Peyer's patch (tissue), 4 donors: ENCODE results near the gene PSMA8. TPM values are rescaled to one million over a fixed set of nuclear protein-coding genes. Genes with fewer than 3 reads are reported as not detected.
"Not testable (repeated sequence)": the region's sequence is repeated elsewhere in the genome, so short reads cannot be mapped to it uniquely, and the experiment has no call there.

Experiments used
- DNase-seq, 3 donors: peaks; one replicate each; pipeline ENCODE4 v3.0.0-alpha.2; 2017 to 2019
- H3K27ac ChIP-seq, 4 donors: fragments of 200-600 bp; sonication (generic); one replicate each; pipeline ENCODE4 v1.5.1; 2016 to 2019
- H3K27me3 ChIP-seq, 2 donors: fragments of 200-600 bp; sonication (generic); one replicate each; pipeline ENCODE4 v1.5.1; 2019
- H3K36me3 ChIP-seq, 3 donors: fragments of 200-600 bp; sonication (generic); one replicate each; pipeline ENCODE4 v1.5.1; 2016 to 2019
- H3K4me1 ChIP-seq, 4 donors: fragments of 200-600 bp; sonication (generic); one replicate each; pipeline ENCODE4 v1.5.1; 2016 to 2019
- H3K4me3 ChIP-seq, 4 donors: fragments of 200-600 bp; sonication (generic); 1 replicate in 3 of 4; 2 replicates in 1 of 4; pipeline ENCODE4 v1.5.1; 2016 to 2019; ENCODE audit warnings: mild to moderate bottlenecking in 1 of 4
- H3K9me3 ChIP-seq, 4 donors: fragments of 200-600 bp; sonication (generic); one replicate each; pipeline ENCODE4 v1.5.1; 2016 to 2019; ENCODE audit warnings: mild to moderate bottlenecking in 1 of 4
- POLR2A ChIP-seq, 2 donors: fragments of 450-650 bp; IDR thresholded peaks; one replicate each; pipeline ENCODE4 v1.5.1; 2017; ENCODE audit warnings: antibody characterized with exemption in 2 of 2, mild to moderate bottlenecking in 2 of 2, moderate library complexity in 2 of 2
- total RNA-seq, 4 donors: library from RNA; depleted of rRNA; stranded (reverse); fragments of >200 nt; gene quantifications; one replicate each; pipeline ENCODE4 v1.1.0, GENCODE V29; 2016
- TF ChIP-seq, protein P1 (sequence below), 6 experiments: fragments of 450-650 bp in 4 of 6; fragments of 200-600 bp in 2 of 6; sonication (generic) in 1 of 6; IDR thresholded peaks; one replicate each; pipeline ENCODE4 v1.5.1; 2017 to 2019; ENCODE audit warnings: antibody characterized with exemption in 6 of 6, mild to moderate bottlenecking in 3 of 6, moderate library complexity in 1 of 6

The PSMA8 gene
- total RNA-seq, 4 donors from 2014 or later, result not detected

DNA sequence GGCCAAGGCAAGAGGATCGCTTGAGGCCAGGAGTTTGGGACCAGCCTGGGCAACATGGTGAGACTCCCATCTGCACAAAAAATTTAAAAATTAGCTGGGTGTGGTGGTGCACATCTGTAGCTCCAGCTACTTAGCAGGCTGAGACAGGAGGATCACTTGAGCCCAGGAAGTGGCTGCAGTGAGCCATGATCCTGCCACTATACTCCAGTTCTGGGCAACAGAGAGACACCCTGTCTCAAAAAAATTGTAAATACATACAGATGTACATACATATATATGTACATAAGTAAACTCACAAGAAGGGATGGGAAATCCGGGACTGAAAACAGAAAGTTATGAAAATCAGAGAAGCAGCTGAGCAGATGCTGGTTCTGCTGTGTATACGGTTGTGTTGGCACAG is 62.9 kb downstream of the PSMA8 start:
- no peak for DNase-seq
- Histone ChIP-seq H3K36me3 (no peaks in the 10 kb centered on the region), H3K27me3 (no peaks in the 10 kb centered on the region), H3K27ac (no peak overlapping the region), H3K4me1 (no peaks in the 10 kb centered on the region), H3K4me3 (no peak overlapping the region), H3K9me3 (no peaks in the 10 kb centered on the region)
- TF ChIP-seq, protein P1, sequence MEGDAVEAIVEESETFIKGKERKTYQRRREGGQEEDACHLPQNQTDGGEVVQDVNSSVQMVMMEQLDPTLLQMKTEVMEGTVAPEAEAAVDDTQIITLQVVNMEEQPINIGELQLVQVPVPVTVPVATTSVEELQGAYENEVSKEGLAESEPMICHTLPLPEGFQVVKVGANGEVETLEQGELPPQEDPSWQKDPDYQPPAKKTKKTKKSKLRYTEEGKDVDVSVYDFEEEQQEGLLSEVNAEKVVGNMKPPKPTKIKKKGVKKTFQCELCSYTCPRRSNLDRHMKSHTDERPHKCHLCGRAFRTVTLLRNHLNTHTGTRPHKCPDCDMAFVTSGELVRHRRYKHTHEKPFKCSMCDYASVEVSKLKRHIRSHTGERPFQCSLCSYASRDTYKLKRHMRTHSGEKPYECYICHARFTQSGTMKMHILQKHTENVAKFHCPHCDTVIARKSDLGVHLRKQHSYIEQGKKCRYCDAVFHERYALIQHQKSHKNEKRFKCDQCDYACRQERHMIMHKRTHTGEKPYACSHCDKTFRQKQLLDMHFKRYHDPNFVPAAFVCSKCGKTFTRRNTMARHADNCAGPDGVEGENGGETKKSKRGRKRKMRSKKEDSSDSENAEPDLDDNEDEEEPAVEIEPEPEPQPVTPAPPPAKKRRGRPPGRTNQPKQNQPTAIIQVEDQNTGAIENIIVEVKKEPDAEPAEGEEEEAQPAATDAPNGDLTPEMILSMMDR (IDR thresholded peaks at IDR 0.05), result no peak
- no peak for TF ChIP-seq POLR2A (IDR thresholded peaks at IDR 0.05)

DNA sequence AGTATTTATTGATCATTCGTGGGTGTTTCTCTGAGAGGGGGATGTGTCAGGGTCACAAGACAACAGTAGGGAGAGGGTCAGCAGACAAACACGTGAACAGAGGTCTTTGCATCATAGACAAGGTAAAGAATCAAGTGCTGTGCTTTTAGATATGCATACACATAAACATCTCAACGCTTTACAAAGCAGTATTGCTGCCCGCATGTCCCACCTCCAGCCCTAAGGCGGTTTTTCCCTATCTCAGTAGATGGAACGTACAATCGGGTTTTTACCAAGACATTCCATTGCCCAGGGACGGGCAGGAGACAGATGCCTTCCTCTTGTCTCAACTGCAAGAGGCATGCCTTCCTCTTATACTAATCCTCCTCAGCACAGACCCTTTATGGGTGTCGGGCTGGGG is 68.3 kb downstream of the PSMA8 start:
- not testable (repeated sequence) for H3K36me3 ChIP-seq

DNA sequence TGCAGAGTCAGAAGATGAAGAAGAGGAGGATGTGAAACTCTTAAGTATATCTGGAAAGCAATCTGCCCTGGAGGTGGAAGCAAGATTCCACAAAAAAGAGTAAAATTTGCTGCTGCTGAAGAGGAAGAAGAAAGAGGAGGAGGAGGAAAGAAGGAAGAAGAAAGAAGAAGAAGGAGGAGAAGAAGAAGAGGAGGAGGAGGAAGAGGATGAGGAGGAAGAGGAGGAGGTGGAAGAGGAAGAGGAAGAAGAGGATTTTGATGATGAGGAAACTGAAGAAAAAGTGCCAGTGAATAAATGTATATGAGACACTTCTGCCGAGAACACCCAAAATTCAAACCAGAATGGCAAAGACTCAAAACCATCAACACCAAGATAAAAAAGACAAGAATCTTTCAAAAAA is 71.6 kb downstream of the PSMA8 start:
- H3K4me3 ChIP-seq, result no peak overlapping the region
- H3K9me3 ChIP-seq, result no peaks in the 10 kb centered on the region
- TF ChIP-seq, protein P1 (IDR thresholded peaks at IDR 0.05), result no peak
- TF ChIP-seq POLR2A (IDR thresholded peaks at IDR 0.05), result no peak
- no peaks in the 10 kb centered on the region for H3K27me3 ChIP-seq
- no peak for DNase-seq
- H3K27ac ChIP-seq, result no peak overlapping the region
- H3K36me3 ChIP-seq, result no peaks in the 10 kb centered on the region
- no peaks in the 10 kb centered on the region for H3K4me1 ChIP-seq

More for the DNA sequence above, 68.3 kb downstream of the PSMA8 start:
- H3K4me3 ChIP-seq, H3K27me3 ChIP-seq, H3K27ac ChIP-seq, H3K9me3 ChIP-seq, H3K4me1 ChIP-seq, DNase-seq: not testable (repeated sequence)

DNA sequence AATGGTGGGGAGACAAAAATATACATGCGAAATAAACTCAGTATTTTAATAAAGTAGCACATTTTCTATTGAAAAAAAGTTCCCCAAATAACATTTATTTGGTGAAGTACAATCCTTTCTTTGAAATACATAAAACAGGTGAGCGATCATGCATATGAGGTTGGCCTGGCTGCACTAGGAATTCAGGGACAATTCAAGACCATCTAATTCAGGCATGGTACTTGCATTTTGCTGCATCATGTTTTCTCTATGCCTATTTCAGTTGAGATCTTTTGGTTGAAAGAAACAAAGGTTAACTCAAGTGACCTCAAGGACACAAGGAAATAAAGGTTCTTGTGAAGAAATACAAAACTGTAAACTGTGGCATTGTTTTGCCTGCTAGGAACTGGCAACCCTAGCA is 72.8 kb downstream of the PSMA8 start:
- Histone ChIP-seq H3K4me3 (no peak overlapping the region), H3K9me3 (no peaks in the 10 kb centered on the region), H3K4me1 (no peaks in the 10 kb centered on the region), H3K27ac (no peak overlapping the region), H3K36me3 (no peaks in the 10 kb centered on the region), H3K27me3 (no peaks in the 10 kb centered on the region)
- no peak for DNase-seq
- TF ChIP-seq POLR2A (IDR thresholded peaks at IDR 0.05), result no peak
- TF ChIP-seq, protein P1 (IDR thresholded peaks at IDR 0.05), result no peak

DNA sequence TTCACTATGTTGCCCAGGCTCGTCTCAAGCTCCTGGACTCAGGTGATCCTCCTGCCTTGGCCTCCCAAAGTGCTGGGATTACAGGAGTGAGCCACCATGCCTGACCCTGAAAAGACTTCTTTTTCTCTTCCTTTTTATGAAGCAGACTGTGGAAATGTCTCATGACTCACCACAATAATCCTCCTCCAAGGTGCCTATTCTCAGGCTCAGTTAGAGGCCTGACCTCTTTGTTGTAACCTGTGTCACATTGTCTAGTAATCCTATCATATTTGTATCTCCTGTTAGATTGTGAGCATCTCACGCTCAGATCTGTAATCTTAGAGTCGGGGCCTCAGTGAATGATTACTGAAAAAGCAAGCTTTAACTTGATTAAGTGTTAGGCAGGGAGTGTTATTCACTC is 74.3 kb downstream of the PSMA8 start:
- Histone ChIP-seq H3K4me3 (no peak overlapping the region), H3K27me3 (no peaks in the 10 kb centered on the region), H3K36me3 (no peaks in the 10 kb centered on the region), H3K9me3 (no peaks in the 10 kb centered on the region), H3K4me1 (no peaks in the 10 kb centered on the region), H3K27ac (no peak overlapping the region)
- no peak for DNase-seq
- no peak for TF ChIP-seq POLR2A (IDR thresholded peaks at IDR 0.05)
- TF ChIP-seq, protein P1 (IDR thresholded peaks at IDR 0.05), result no peak

DNA sequence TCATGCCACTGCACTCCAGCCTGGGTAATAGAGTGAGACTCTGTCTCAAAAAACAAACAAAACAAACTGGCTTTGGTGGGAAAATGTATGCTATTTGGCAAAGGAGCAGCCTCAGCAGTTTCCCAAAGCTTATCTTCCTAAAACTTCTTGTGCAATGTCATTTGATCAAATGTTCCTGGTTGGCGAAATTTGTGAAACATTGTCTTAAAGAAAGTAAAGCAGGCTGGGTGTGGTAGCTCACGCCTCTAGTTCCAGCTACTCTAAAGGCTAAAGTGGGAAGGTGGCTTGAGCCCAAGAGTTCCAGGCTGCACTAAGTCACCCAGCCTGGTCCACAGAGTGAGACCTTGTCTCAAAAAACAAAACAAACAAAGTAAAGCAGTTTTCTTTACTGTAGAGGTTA is 75.3 kb downstream of the PSMA8 start:
- Histone ChIP-seq H3K4me1 (no peaks in the 10 kb centered on the region), H3K27me3 (no peaks in the 10 kb centered on the region), H3K27ac (no peak overlapping the region), H3K36me3 (no peaks in the 10 kb centered on the region), H3K9me3 (no peaks in the 10 kb centered on the region), H3K4me3 (no peak overlapping the region)
- TF ChIP-seq, protein P1 (IDR thresholded peaks at IDR 0.05), result no peak
- no peak for TF ChIP-seq POLR2A (IDR thresholded peaks at IDR 0.05)
- DNase-seq, result no peak
